Ammon's horn (tissue), 1 donor: Measurements from ENCODE around the gene IRX4.
A peak's percentile ranks its signal among the peaks of the same experiment; 100 is the strongest.
"Not testable (repeated sequence)": the region's sequence is repeated elsewhere in the genome, so short reads cannot be mapped to it uniquely, and the experiment has no call there.

Source experiments
- DNase-seq: peaks from one replicate; pipeline ENCODE4 v3.0.0-alpha.2; 2016; ENCODE audit warnings: low spot score

The IRX4 gene

GRCh38 chr5:1877103-1878049, 5.3 kb downstream of the IRX4 start:
- no peak for DNase-seq

GRCh38 chr5:1876660-1877064, 6.1 kb downstream of the IRX4 start:
- no peak for DNase-seq

- no peak for DNase-seq
Measured at GRCh38 chr5:1875843-1876659, 6.7 kb downstream of the IRX4 start.

DNA sequence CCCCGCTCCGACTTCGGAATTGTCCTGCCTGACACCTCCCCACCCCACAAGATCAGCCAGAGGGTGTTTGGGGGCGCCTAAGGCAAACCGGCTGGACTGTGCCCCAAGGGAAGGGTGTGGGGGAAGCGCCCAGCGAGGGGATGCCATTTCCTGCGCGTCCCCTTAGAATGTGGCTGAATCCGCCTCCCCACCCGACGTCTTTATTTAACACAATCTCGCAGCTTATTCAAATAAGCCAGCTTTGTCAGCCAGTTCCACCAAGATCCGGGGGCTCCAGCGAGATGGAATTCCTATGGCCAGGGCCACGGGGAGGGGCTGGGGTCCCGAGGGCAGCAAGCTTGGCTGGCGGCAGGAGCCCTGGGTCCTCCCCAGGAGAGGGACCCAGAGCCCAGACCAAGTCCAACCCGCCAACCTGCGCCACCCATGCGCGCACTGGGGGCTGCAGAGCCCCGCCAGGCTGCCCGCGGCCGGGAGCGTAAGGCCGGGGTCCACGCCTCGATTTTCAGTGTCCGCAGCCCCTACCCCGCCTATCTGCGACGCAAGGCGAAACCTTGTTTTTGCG, 7.4 kb downstream of the IRX4 start:
- no peak for DNase-seq

- no peak for DNase-seq
Measured at GRCh38 chr5:1874771-1875220, 7.9 kb downstream of the IRX4 start.

DNA sequence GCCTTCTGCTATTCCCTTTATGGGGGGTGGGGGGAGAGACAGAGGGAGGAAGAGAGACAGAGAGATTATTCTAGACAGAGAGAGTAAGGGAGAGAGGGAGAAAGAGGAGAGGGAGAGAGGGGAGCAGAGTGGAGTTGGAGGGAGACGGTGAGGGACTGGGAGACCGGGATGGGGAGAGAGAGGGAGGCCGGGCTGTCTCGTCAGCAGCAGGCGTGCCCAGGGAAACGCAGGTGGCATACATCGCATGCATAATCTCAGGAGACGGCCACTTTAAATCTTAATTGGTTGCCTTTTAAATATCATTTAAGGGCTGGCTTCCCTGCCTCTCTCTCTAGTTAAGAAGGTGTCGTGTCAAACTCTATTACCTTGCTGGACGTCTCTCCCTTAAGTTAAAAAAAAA, 8.4 kb downstream of the IRX4 start:
- no peak for DNase-seq

GRCh38 chr5:1873243-1873959, 9.3 kb downstream of the IRX4 start:
- no peak for DNase-seq

- DNase-seq, result no peak
Measured at GRCh38 chr5:1871441-1871840, 11.3 kb downstream of the IRX4 start.

- DNase-seq, result not testable (repeated sequence)
Measured at GRCh38 chr5:1870435-1871272, 12.1 kb downstream of the IRX4 start.

DNA sequence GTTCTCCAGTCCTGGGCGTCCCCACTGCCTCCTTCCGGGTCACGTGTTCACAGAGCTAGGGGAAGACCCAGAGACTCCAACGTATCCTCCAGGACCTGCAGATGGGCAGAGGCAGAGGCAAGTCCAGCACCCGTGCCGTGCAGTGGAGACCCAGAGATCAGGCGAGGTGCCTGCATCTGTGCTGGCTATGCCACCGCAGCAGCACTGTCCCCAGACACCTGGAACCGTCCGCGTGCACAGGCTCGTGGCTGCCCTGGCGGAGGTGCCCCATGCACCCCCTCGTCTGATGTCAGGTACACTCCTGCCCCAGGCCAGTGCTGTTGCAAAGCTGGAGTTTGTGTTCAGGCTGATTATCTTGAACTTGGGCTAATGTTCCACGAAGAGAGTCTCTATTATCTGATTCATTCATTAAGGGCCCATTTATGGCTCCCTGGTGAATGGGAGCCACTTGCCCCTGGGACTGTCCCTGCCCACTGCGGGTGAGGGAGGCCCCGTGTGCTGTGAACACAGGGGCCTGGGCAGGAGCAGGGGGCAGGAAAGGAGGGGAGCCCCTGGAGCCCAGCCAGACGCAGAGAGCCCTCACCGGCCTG, 13.7 kb downstream of the IRX4 start:
- DNase-seq, result no peak

DNA sequence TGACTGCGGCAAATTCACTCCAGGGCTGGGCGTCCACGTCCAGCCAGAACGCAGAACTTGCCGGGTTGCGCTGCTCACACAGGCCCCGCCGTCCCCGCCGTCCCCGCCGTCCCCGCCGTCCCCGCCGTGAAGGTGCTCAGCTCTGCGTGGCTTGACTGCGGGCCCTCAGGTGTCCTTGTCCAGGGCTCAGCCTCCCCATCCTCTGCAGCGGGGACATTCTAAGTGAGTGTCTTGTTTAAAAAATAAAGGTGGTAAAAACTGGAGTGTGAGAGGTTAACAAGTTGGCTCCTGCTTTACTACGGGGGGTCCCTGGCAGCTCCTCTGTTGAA, 14.9 kb downstream of the IRX4 start:
- DNase-seq, result no peak

GRCh38 chr5:1867114-1867814, 15.5 kb downstream of the IRX4 start:
- no peak for DNase-seq

GRCh38 chr5:1865948-1866347, 16.8 kb downstream of the IRX4 start:
- no peak for DNase-seq

DNA sequence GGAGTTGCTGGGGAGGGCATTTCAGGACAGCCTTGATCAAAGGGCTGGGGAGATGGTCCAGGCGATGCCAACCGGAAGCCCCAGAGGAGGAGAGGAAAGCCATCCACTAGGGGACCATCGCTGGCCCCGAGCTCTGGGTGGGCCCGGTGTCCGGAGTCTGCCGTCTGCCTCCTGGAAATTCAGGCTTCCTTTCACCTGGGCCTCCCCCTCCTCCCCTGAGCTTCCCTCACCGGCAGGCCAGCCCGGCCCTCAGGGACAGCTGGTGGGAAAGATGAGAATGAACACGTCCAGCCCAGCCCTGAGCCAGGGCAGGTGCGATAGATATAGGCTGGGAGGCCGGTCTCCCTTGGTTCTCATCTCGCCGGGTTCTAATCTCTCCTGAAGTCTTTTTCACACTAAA, 17.2 kb downstream of the IRX4 start:
- no peak for DNase-seq

- no peak for DNase-seq
Measured at GRCh38 chr5:1864896-1865440, 17.8 kb downstream of the IRX4 start.

GRCh38 chr5:1860949-1861348, 21.8 kb downstream of the IRX4 start:
- peak; percentile 36 for DNase-seq

- DNase-seq, result no peak
Measured at GRCh38 chr5:1860021-1860610, 22.6 kb downstream of the IRX4 start.

GRCh38 chr5:1859099-1859498, 23.6 kb downstream of the IRX4 start:
- no peak for DNase-seq

- DNase-seq, result no peak
Measured at GRCh38 chr5:1858436-1858835, 24.3 kb downstream of the IRX4 start.

DNA sequence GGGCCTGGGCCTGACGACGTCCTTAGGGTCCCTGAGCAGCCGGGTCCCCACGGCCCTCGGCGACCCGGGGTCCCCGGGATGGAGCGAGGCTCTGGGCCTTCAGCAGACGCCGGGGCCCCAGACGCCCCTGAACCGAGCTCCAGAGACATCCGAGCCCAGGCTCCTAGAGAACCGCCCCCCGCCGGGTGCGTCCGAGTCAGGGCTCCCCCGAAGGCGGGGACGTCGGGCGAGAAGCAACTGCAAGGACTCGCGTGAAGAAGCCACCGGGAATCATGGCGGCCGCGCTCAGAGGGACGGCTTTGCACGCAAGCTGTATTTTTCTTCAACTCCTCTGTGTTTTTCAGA, 25.5 kb downstream of the IRX4 start:
- no peak for DNase-seq
